IMR-90 (cell line): ENCODE data around the gene CMAS. TPM values are rescaled to one million over a fixed set of nuclear protein-coding genes. Genes with fewer than 3 reads are reported as not detected.

ENCODE experiments used
- ATAC-seq: fragments of 200-7000 bp; cut with Tn5 transposase; 2 replicates; pipeline ENCODE4 v1.9.1; 2020; ENCODE audit warnings: low read depth, mild to moderate bottlenecking, moderate library complexity
- BruUV-seq: library from RNA; stranded (reverse); fragments of 400-500 nt; replicated peaks from 2 replicates; lab custom pipeline; 2021; lab: Mats Ljungman, UMichigan
- CTCF ChIA-PET: fragments of 300-600 bp; formaldehyde crosslinking; extraction: SDS; loops from one replicate; lab custom pipeline; 2021; ENCODE audit warnings: antibody characterized with exemption; lab: Yijun Ruan, JAX
- POLR2A ChIA-PET: fragments of 300-600 bp; sonication (Branson Sonifier 250); formaldehyde crosslinking; loops from one replicate; lab custom pipeline; 2022; ENCODE audit warnings: antibody characterized with exemption; ENCODE audit not compliant: unreplicated experiment; lab: Charles Lee
- DNase-seq: peaks from one replicate; pipeline ENCODE4 v3.0.0; 2013
- H2AFZ ChIP-seq: replicated peaks from 2 replicates; pipeline ENCODE3; 2013; ENCODE audit warnings: low read length, mild to moderate bottlenecking; ENCODE audit not compliant: poor library complexity
- H2AK5ac ChIP-seq: 2 replicates; pipeline ENCODE4 v1.6.1; 2013; ENCODE audit warnings: low read depth, low read length, inconsistent platforms
- H2AK9ac ChIP-seq: replicated peaks from 2 replicates; pipeline ENCODE3; 2013; ENCODE audit warnings: mild to moderate bottlenecking, low read depth, low read length, moderate library complexity; ENCODE audit not compliant: poor library complexity
- H2BK120ac ChIP-seq: 2 replicates; pipeline ENCODE4 v1.6.1; 2013; ENCODE audit warnings: low read depth, low read length, inconsistent platforms
- H2BK15ac ChIP-seq: 3 replicates; pipeline ENCODE4 v1.6.1; 2013; ENCODE audit warnings: low read depth, low read length, inconsistent platforms
- H2BK20ac ChIP-seq: 2 replicates; pipeline ENCODE4 v1.6.1; 2013; ENCODE audit warnings: low read depth, mild to moderate bottlenecking, inconsistent platforms, low read length, moderate library complexity
- H2BK5ac ChIP-seq: 2 replicates; pipeline ENCODE4 v1.6.1; 2013; ENCODE audit warnings: mild to moderate bottlenecking, low read depth, low read length, inconsistent platforms; ENCODE audit not compliant: poor library complexity, severe bottlenecking
- H3K14ac ChIP-seq: replicated peaks from 2 replicates; pipeline ENCODE4 v1.6.1; 2013; ENCODE audit warnings: low read depth, low read length, inconsistent platforms
- H3K18ac ChIP-seq: 2 replicates; pipeline ENCODE4 v1.6.1; 2013; ENCODE audit warnings: low read depth, low read length, control low read depth
- H3K23ac ChIP-seq: 2 replicates; pipeline ENCODE4 v1.6.1; 2013; ENCODE audit warnings: low read depth, low read length, inconsistent platforms
- H3K27ac ChIP-seq: 2 replicates; pipeline ENCODE4 v1.5.1; 2013; ENCODE audit warnings: mild to moderate bottlenecking, control low read depth, low read length; ENCODE audit not compliant: insufficient read depth
- H3K27me3 ChIP-seq: 2 replicates; pipeline ENCODE4 v1.6.1; 2013; ENCODE audit warnings: low read length; ENCODE audit not compliant: control insufficient read depth, insufficient read depth
- H3K36me3 ChIP-seq: 2 replicates; pipeline ENCODE4 v1.6.1; 2013; ENCODE audit warnings: low read length, mixed read lengths; ENCODE audit not compliant: control insufficient read depth, insufficient read depth
- H3K4ac ChIP-seq: 2 replicates; pipeline ENCODE4 v1.6.1; 2013; ENCODE audit warnings: low read depth, low read length, inconsistent platforms
- H3K4me1 ChIP-seq: 2 replicates; pipeline ENCODE4 v1.6.1; 2013; ENCODE audit warnings: low read length, mixed read lengths; ENCODE audit not compliant: control insufficient read depth, insufficient read depth
- H3K4me2 ChIP-seq: 2 replicates; pipeline ENCODE4 v1.6.1; 2013; ENCODE audit warnings: low read depth, mild to moderate bottlenecking, control low read depth, low read length, moderate library complexity
- H3K4me3 ChIP-seq: 2 replicates; pipeline ENCODE4 v1.5.1; 2013; ENCODE audit warnings: low read depth, mild to moderate bottlenecking, control low read depth, low read length, moderate library complexity; ENCODE audit not compliant: insufficient read depth
- H3K56ac ChIP-seq: 2 replicates; pipeline ENCODE4 v1.6.1; 2013; ENCODE audit warnings: low read length, inconsistent platforms; ENCODE audit not compliant: insufficient read depth; ENCODE audit errors: extremely low read depth
- H3K79me1 ChIP-seq, 2 experiments: 2 replicates each; pipeline ENCODE4 v1.6.1; 2013; ENCODE audit warnings: low read length in 2 of 2, inconsistent platforms in 1 of 2, low read depth in 1 of 2
- H3K9ac ChIP-seq: 2 replicates; pipeline ENCODE4 v1.6.1; 2013; ENCODE audit warnings: low read depth, low read length, control low read depth
- H3K9me1 ChIP-seq: 2 replicates; pipeline ENCODE4 v1.6.1; 2013; ENCODE audit warnings: low read length, inconsistent platforms; ENCODE audit not compliant: insufficient read depth
- H3K9me3 ChIP-seq: 2 replicates; pipeline ENCODE4 v1.6.1; 2013; ENCODE audit warnings: low read length; ENCODE audit not compliant: control insufficient read depth, insufficient read depth
- H4K20me1 ChIP-seq: 2 replicates; pipeline ENCODE4 v1.6.1; 2013; ENCODE audit warnings: low read length, inconsistent platforms; ENCODE audit not compliant: insufficient read depth
- H4K5ac ChIP-seq: 2 replicates; pipeline ENCODE4 v1.6.1; 2013; ENCODE audit warnings: mild to moderate bottlenecking, low read depth, low read length, control low read depth
- H4K8ac ChIP-seq, 2 experiments: 2 replicates each; pipeline ENCODE4 v1.6.1; 2013; ENCODE audit warnings: low read depth in 2 of 2, low read length in 2 of 2, control low read depth in 1 of 2, inconsistent platforms in 1 of 2
- H4K91ac ChIP-seq: 2 replicates; pipeline ENCODE4 v1.6.1; 2013; ENCODE audit warnings: low read depth, low read length, inconsistent platforms; ENCODE audit not compliant: insufficient read depth
- CEBPB ChIP-seq: IDR thresholded peaks from 2 replicates; pipeline ENCODE4 v1.6.1; 2012; ENCODE audit warnings: low read depth, low read length, improper control_type of control experiment
- POLR2A ChIP-seq: IDR thresholded peaks from 2 replicates; pipeline ENCODE4 v1.6.1; 2012; ENCODE audit warnings: mild to moderate bottlenecking, low read depth, low read length
- RCOR1 ChIP-seq: IDR thresholded peaks from 2 replicates; pipeline ENCODE4 v1.6.1; 2012; ENCODE audit warnings: mild to moderate bottlenecking, low read length, improper control_type of control experiment; ENCODE audit not compliant: insufficient replicate concordance
- WGBS, 2 experiments: methylation state at CpG; one replicate each; pipeline versions ENCODE4 v1.1.5 to v1.1.7; 2013; ENCODE audit warnings: missing lambda C conversion rate in 2 of 2; ENCODE audit not compliant: insufficient read length in 1 of 2; ENCODE audit errors: extremely low coverage in 2 of 2; 5-methylcytosine and 5-hydroxymethylcytosine counted together
- dilution Hi-C: fragments of 300-500 bp; cut with HindIII; formaldehyde crosslinking; loops from one replicate; pipeline ENCODE4 v1.14.3; 2018; ENCODE audit warnings: low sequenced_read_pairs; ENCODE audit not compliant: unreplicated experiment
- in situ Hi-C: fragments of 300-500 bp; cut with MboI; formaldehyde crosslinking; loops from 3 replicates; pipeline ENCODE4 v1.14.3; 2019; ENCODE audit warnings: low sequenced_read_pairs, inconsistent platforms, mixed read lengths
- intact Hi-C: fragments of 100-400 bp; cut with micrococcal nuclease; formaldehyde crosslinking; loops from 2 replicates; pipeline ENCODE4 v1.10.0; 2022
- polyA plus RNA-seq, 3 experiments: library from polyadenylated mRNA; depleted of rRNA; stranded (reverse); fragments of >200 nt; gene quantifications; 2 replicates each; pipeline ENCODE4 v1.2.3, GENCODE V29; 2012; ENCODE audit warnings: low replicate concordance in 1 of 3
- total RNA-seq: library from RNA; depleted of rRNA; stranded (reverse); fragments of >200 nt; gene quantifications from 2 replicates; pipeline ENCODE4 v1.2.3, GENCODE V29; 2012

Gene CMAS
- total and polyA plus RNA-seq, 2 of the 4 experiments (the other 2 are of a cell fraction) = 9.5 to 26.8 TPM

DNA sequence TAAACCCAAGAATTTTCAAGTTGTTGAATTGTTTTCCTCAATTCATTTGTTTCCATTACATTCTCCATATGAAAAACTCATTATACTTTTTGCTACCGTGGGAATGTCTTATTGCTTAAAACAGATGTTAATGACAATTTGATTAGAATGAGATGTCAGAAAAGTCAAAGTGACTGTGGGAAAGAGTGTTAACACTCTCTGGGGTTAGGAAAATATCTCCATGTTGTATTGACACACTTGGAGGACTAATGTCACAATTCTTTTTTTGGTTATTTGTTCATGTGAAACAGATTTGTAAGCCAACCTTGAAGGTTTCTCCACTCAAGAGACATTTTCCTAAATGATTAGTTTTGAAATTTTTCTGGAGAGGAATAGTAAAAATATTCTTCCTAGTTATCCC is 47.2 kb upstream of the CMAS start:
- H2BK15ac ChIP-seq = no peak overlapping the region
- H3K9me1 ChIP-seq = no peaks in the 10 kb centered on the region
- no peak overlapping the region for H2AFZ ChIP-seq
- DNase-seq (no peak), ATAC-seq (no peak)
- no peak overlapping the region for H2BK5ac ChIP-seq
- no peak overlapping the region for H3K23ac ChIP-seq
- no TSS peak for BruUV-seq
- intact Hi-C loops = loop anchor here (10.0 kb wide), 1 partner anchor 446 kb away; no protein-coding TSS in a partner anchor
- no peak overlapping the region for H3K4me2 ChIP-seq
- WGBS, 2 experiments = no CpG with 5 or more reads among the region's 1 CpG
- no peak overlapping the region for H4K8ac ChIP-seq
- no peak overlapping the region for H3K27ac ChIP-seq
- H3K9me3 ChIP-seq = no peaks in the 10 kb centered on the region
- H2AK5ac ChIP-seq = no peak overlapping the region
- no peak overlapping the region for H2BK20ac ChIP-seq
- in situ Hi-C loops = no loop called here
- CTCF ChIA-PET = no interaction called here
- H3K18ac ChIP-seq = no peak overlapping the region
- no peak overlapping the region for H2AK9ac ChIP-seq
- H3K27me3 ChIP-seq = peaks cover 2% of the 10 kb centered on the region; the same call in 1 of the 2 replicates
- no peak overlapping the region for H3K56ac ChIP-seq
- H3K4me3 ChIP-seq = no peak overlapping the region
- H3K4me1 ChIP-seq = no peaks in the 10 kb centered on the region
- H3K9ac ChIP-seq = no peak overlapping the region
- H3K14ac ChIP-seq = no peak overlapping the region
- H3K4ac ChIP-seq = no peak overlapping the region
- dilution Hi-C loops = no loop called here
- no peak overlapping the region for H4K91ac ChIP-seq
- no peak overlapping the region for H2BK120ac ChIP-seq
- H3K36me3 ChIP-seq = no peaks in the 10 kb centered on the region
- H4K5ac ChIP-seq = no peak overlapping the region
- TF ChIP-seq CEBPB (no peak), POLR2A (no peak), RCOR1 (no peak)
- POLR2A ChIA-PET = no interaction called here
- no peaks in the 10 kb centered on the region for H4K20me1 ChIP-seq
- H3K79me1 ChIP-seq = no peaks in the 10 kb centered on the region
